Endodermal cell (in vitro differentiated cells): Measurements from ENCODE around the gene NEURL3. TPM values are rescaled to one million over a fixed set of nuclear protein-coding genes. Genes with fewer than 3 reads are reported as not detected.

Experiments
- DNase-seq: peaks from one replicate; pipeline ENCODE4 v3.0.0-alpha.2; 2017
- H3K27ac ChIP-seq: 2 replicates; pipeline ENCODE4 v1.5.1; 2013; ENCODE audit warnings: mild to moderate bottlenecking, low read depth, low read length, moderate library complexity
- H3K27me3 ChIP-seq: 2 replicates; pipeline ENCODE4 v1.6.1; 2013; ENCODE audit warnings: mild to moderate bottlenecking, low read length, moderate library complexity; ENCODE audit not compliant: insufficient read depth, control insufficient read depth, poor library complexity, severe bottlenecking
- H3K36me3 ChIP-seq: 2 replicates; pipeline ENCODE4 v1.7.0; 2013; ENCODE audit warnings: mild to moderate bottlenecking, low read length, moderate library complexity; ENCODE audit not compliant: control insufficient read depth, insufficient read depth
- H3K4me1 ChIP-seq: one replicate; pipeline ENCODE4 v1.7.0; 2013; ENCODE audit warnings: low read length; ENCODE audit not compliant: control insufficient read depth, insufficient read depth
- H3K4me3 ChIP-seq: 2 replicates; pipeline ENCODE4 v1.5.1; 2013; ENCODE audit warnings: mild to moderate bottlenecking, low read length, moderate library complexity
- H3K9ac ChIP-seq: 2 replicates; pipeline ENCODE4 v1.6.1; 2013; ENCODE audit warnings: mild to moderate bottlenecking, low read length, moderate library complexity; ENCODE audit not compliant: poor library complexity, severe bottlenecking; ENCODE audit errors: extremely low read depth
- H3K9me3 ChIP-seq: 2 replicates; pipeline ENCODE4 v1.6.1; 2013; ENCODE audit warnings: mild to moderate bottlenecking, low read length, moderate library complexity; ENCODE audit not compliant: control insufficient read depth
- H3K27ac Mint-ChIP-seq: 2 replicates; pipeline ENCODE4 v1.8.0; 2020; ENCODE audit warnings: mixed read lengths
- H3K27me3 Mint-ChIP-seq: 2 replicates; pipeline ENCODE4 v1.8.0; 2021; ENCODE audit warnings: mild to moderate bottlenecking, mixed read lengths; ENCODE audit not compliant: insufficient read depth
- H3K36me3 Mint-ChIP-seq: 2 replicates; pipeline ENCODE4 v1.8.0; 2020; ENCODE audit warnings: low read depth, mixed read lengths
- H3K4me1 Mint-ChIP-seq: 2 replicates; pipeline ENCODE4 v1.8.0; 2020; ENCODE audit warnings: mixed read lengths
- H3K4me3 Mint-ChIP-seq: 2 replicates; pipeline ENCODE4 v1.8.0; 2020; ENCODE audit warnings: mild to moderate bottlenecking, moderate library complexity, mixed read lengths
- H3K9me3 Mint-ChIP-seq: 2 replicates; pipeline ENCODE4 v1.8.0; 2020; ENCODE audit warnings: mild to moderate bottlenecking, mixed read lengths
- CTCF ChIP-seq: fragments of 200-600 bp; sonication (generic); conservative IDR thresholded peaks from 2 replicates; pipeline ENCODE4 v1.5.0; 2021; ENCODE audit warnings: antibody characterized with exemption, mild to moderate bottlenecking
- WGBS, 2 experiments: methylation state at CpG; one replicate each; pipeline versions ENCODE4 v1.1.5 to v1.1.7; 2013; ENCODE audit warnings: missing lambda C conversion rate in 2 of 2, mixed read lengths in 1 of 2; ENCODE audit not compliant: insufficient coverage in 1 of 2, insufficient read length in 1 of 2; 5-methylcytosine and 5-hydroxymethylcytosine counted together
- total RNA-seq, 2 donors: library from RNA; stranded (reverse); fragmentation: NEBNext Ultra II Directional in 1 of 2; extraction: Animal tissue kit (Norgen Biotek cat#: 25700) in 1 of 2; gene quantifications; 2 replicates in 1 of 2; 3 replicates in 1 of 2; pipeline ENCODE4 v1.2.1, GENCODE V29; 2021

The NEURL3 gene
- total RNA-seq, 2 donors from 2014 or later = not detected

- Histone ChIP-seq H3K4me3 (peak overlapping the region; percentile 79), H3K4me1 (no peaks in the 10 kb centered on the region), H3K27ac (no peak overlapping the region), H3K9me3 (no peaks in the 10 kb centered on the region), H3K9ac (no peak overlapping the region), H3K27me3 (peaks cover 23% of the 10 kb centered on the region), H3K36me3 (no peaks in the 10 kb centered on the region)
- peaks cover 20% of the 10 kb centered on the region for H3K27me3 Mint-ChIP-seq
- peaks cover 23% of the 10 kb centered on the region for H3K4me1 Mint-ChIP-seq
- no peaks in the 10 kb centered on the region for H3K36me3 Mint-ChIP-seq
- TF ChIP-seq CTCF = no peak
- H3K9me3 Mint-ChIP-seq = no peaks in the 10 kb centered on the region
- WGBS, 2 experiments = 16 to 17% methylated on average over 5 to 22 of the region's 24 CpGs
- H3K4me3 Mint-ChIP-seq = peak overlapping the region; percentile 67
- H3K27ac Mint-ChIP-seq = peak overlapping the region; percentile 81
- peak; percentile 95 for DNase-seq
Measured at GRCh38 chr2:96538487-96539214, 33.5 kb upstream of the NEURL3 start.

GRCh38 chr2:96537734-96538486 lies 32.8 kb upstream of the NEURL3 start:
- TF ChIP-seq CTCF = no peak
- H3K27me3 ChIP-seq = peaks cover 23% of the 10 kb centered on the region
- H3K9ac ChIP-seq = no peak overlapping the region
- H3K4me3 ChIP-seq = peak overlapping the region; percentile 79
- WGBS, 2 experiments = 4 to 10% methylated on average over 13 to 36 of the region's 36 CpGs
- H3K4me1 Mint-ChIP-seq = peaks cover 25% of the 10 kb centered on the region
- H3K27me3 Mint-ChIP-seq = peaks cover 20% of the 10 kb centered on the region
- H3K36me3 Mint-ChIP-seq = no peaks in the 10 kb centered on the region
- no peaks in the 10 kb centered on the region for H3K9me3 ChIP-seq
- H3K27ac ChIP-seq = no peak overlapping the region
- no peak overlapping the region for H3K27ac Mint-ChIP-seq
- no peaks in the 10 kb centered on the region for H3K9me3 Mint-ChIP-seq
- no peaks in the 10 kb centered on the region for H3K4me1 ChIP-seq
- peak; percentile 76 for DNase-seq
- H3K4me3 Mint-ChIP-seq = peak overlapping the region; percentile 67
- no peaks in the 10 kb centered on the region for H3K36me3 ChIP-seq

GRCh38 chr2:96537066-96537733 lies 32.0 kb upstream of the NEURL3 start:
- no peaks in the 10 kb centered on the region for H3K9me3 ChIP-seq
- peak overlapping the region; percentile 30 for H3K9ac ChIP-seq
- peaks cover 20% of the 10 kb centered on the region for H3K27me3 Mint-ChIP-seq
- peaks cover 23% of the 10 kb centered on the region for H3K27me3 ChIP-seq
- H3K4me3 Mint-ChIP-seq = peak overlapping the region; percentile 67
- H3K9me3 Mint-ChIP-seq = no peaks in the 10 kb centered on the region
- H3K4me1 ChIP-seq = no peaks in the 10 kb centered on the region
- peaks cover 25% of the 10 kb centered on the region for H3K4me1 Mint-ChIP-seq
- H3K36me3 Mint-ChIP-seq = no peaks in the 10 kb centered on the region
- WGBS, 2 experiments = 0 to 1% methylated on average over 23 to 61 of the region's 61 CpGs
- H3K27ac ChIP-seq = no peak overlapping the region
- peak overlapping the region; percentile 79 for H3K4me3 ChIP-seq
- no peaks in the 10 kb centered on the region for H3K36me3 ChIP-seq
- no peak overlapping the region for H3K27ac Mint-ChIP-seq
- peak; percentile 83 for DNase-seq
- TF ChIP-seq CTCF = no peak
